Fibroblast of pulmonary artery (primary cell): ENCODE results near the gene SIPA1L3.
A peak's percentile ranks its signal among the peaks of the same experiment; 100 is the strongest.
"Not testable (repeated sequence)": the region's sequence is repeated elsewhere in the genome, so short reads cannot be mapped to it uniquely, and the experiment has no call there.

Experiments used
- DNase-seq: peaks from one replicate; pipeline ENCODE4 v3.0.0-alpha.2; 2010; ENCODE audit warnings: low read depth
- H3K4me3 ChIP-seq: replicated peaks from 2 replicates; pipeline ENCODE4 v1.5.1; 2011; ENCODE audit warnings: low read depth, mild to moderate bottlenecking, control low read depth, low read length, moderate library complexity
- CTCF ChIP-seq: IDR thresholded peaks from 2 replicates; pipeline ENCODE4 v1.5.1; 2011; ENCODE audit warnings: mild to moderate bottlenecking, control low read depth, low read length, inconsistent platforms; ENCODE audit errors: missing control alignments

Gene SIPA1L3

GRCh38 chr19:38024992-38025908 is 118.2 kb downstream of the SIPA1L3 start:
- TF ChIP-seq CTCF: no peak
- no peak for DNase-seq
- H3K4me3 ChIP-seq: no peak overlapping the region

- TF ChIP-seq CTCF: no peak
- H3K4me3 ChIP-seq: no peak overlapping the region
- no peak for DNase-seq
These were observed 118.9 kb downstream of the SIPA1L3 start for GRCh38 chr19:38025909-38026307.

- H3K4me3 ChIP-seq: no peak overlapping the region
- DNase-seq: peak; percentile 20
- TF ChIP-seq CTCF: no peak
These were observed 122.0 kb downstream of the SIPA1L3 start for GRCh38 chr19:38028913-38029510.

- not testable (repeated sequence) for DNase-seq, H3K4me3 ChIP-seq
These were observed 123.0 kb downstream of the SIPA1L3 start for GRCh38 chr19:38030001-38030400.

- no peak overlapping the region for H3K4me3 ChIP-seq
- TF ChIP-seq CTCF: no peak
- DNase-seq: no peak
These were observed 123.8 kb downstream of the SIPA1L3 start for GRCh38 chr19:38030686-38031422.

- no peak overlapping the region for H3K4me3 ChIP-seq
- DNase-seq: peak; percentile 91
- no peak for TF ChIP-seq CTCF
These were observed 124.4 kb downstream of the SIPA1L3 start for GRCh38 chr19:38031423-38031770.

- DNase-seq: peak; percentile 69
- H3K4me3 ChIP-seq: no peak overlapping the region
- no peak for TF ChIP-seq CTCF
These were observed 125.1 kb downstream of the SIPA1L3 start for GRCh38 chr19:38032151-38032550.
